NCI-H526 treated with DMSO at 0.1 percent for 48 hours (cell line): ENCODE results near the gene CTBP2.
"Not testable (repeated sequence)": the region's sequence is repeated elsewhere in the genome, so short reads cannot be mapped to it uniquely, and the experiment has no call there.

ENCODE experiments used
- DNase-seq: peaks from one replicate; lab custom pipeline; 2025; lab: John Stamatoyannopoulos, UW

Gene CTBP2

DNA sequence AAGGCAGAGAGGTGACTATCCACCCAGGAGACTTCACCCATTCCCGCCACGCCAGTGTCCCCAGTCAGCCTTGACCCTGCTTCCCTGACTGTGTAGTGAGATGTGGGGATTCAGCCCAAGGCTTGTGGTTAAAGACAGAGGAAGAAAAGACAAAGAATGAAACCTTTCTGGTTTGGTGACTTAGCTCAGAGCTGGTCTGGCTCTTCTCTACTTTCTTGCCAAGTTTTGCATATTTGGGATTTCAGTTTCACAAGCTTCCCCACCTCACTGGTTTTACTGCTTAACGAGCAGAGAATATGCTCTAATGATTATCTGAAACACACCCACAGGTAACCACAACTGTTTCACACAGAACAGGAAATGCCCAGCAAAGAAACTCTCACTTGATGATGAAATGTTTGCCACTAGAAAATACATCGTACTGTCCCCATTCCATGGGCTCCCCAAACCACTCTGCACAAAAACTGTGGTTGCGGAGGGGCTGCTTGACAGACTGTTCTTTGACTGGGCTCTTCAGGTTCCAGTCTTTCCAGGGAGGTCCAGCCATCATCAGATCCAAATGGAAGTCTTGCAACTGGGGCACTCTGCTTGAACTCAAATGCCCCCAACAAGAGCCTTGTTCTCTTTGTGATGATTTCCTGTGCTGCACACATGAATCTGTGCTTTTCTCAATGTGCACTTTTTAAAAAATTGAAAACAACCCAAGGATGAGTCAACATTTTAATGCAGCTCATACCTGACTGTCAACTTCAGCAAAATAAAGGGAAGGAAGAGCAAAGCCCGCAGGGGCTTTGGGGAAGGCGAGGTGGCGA, 95.5 kb downstream of the CTBP2 start:
- DNase-seq: peak; percentile 60

- no peak for DNase-seq
Measured at GRCh38 chr10:125063256-125063925, 97.0 kb downstream of the CTBP2 start.

DNA sequence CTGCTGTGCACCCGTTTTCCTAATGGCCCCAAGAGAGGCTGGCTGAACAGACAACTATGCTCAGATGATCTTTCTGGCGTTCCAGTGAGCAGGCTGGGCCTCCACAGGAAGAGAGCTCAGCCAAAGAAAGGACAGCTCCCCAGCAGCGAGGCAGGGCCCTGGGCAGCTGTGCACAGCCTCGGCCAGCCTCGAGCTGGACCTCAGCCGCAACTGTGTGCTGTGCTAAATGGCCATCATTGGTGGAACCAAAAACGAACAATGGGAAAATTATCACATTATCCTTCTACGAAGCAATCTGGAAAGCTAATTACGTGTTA, 97.5 kb downstream of the CTBP2 start:
- DNase-seq: no peak

GRCh38 chr10:125062227-125062913, 98.0 kb downstream of the CTBP2 start:
- DNase-seq: no peak

DNA sequence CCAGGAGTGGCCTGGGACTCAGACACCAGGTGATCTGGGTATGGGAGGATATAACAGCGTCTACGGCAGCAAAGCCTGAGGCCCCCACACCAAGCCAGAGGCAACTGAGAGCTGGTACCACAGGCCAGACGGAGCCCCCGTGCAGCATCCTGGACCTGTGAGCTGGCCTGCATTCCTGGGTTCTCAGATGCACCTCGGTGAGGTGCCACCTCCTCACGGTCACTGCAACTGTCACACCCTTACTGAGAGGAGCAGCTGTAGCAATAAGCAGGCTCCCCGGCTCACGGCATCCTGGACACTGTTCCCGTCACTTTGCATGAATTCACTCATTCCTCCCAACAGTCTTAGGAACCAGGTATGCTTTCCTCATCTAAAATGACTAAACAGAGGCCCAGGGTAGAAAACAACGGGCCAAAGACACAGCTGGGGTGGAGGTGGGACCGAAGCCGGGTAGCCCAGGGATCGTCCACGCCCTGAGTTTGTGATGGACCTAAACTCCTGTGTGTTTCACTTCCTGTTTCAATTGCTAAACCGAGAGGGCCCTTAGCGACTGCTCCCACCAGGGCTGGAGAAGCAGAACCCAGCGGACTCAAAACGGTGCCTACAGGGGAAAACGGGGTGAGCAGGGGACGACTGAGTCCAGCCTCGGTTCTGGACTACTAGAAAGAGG, 98.7 kb downstream of the CTBP2 start:
- no peak for DNase-seq

DNA sequence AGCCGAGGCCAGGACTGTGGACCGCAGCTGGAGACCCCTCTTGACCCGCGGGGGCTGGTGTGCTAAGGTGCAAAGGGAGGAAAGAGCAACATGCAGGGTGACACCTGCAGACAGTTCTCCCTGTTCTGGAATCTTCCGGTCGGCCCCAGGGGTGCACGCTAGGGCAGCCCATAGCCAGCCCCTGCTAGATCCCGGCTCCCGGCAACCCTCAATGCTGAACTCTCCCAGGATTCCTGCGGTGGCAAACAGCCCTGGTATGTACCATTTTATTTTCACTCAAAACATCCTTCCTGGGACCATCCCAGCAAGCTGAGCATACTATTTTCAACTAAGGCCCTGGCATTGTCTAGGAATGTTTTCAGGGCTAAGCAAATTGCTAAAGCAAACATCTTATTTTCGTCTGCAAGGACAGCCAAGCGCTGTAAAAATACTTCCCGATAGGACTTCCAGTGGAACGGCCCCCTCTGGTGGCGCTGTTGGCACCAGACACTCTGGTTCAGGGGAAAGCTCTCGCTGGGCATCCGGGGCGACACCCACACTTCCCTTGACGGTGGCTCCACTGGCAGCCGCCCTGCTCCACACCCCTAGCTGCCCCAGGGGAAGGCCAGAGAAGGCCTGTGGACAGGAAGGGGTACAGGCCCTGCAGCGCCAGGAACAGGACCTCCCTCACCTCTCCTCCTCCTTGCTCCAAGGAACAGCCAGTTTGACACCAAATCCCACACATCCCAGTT, 99.4 kb downstream of the CTBP2 start:
- peak; percentile 4 for DNase-seq

GRCh38 chr10:125060482-125060825, 99.9 kb downstream of the CTBP2 start:
- DNase-seq: no peak

DNA sequence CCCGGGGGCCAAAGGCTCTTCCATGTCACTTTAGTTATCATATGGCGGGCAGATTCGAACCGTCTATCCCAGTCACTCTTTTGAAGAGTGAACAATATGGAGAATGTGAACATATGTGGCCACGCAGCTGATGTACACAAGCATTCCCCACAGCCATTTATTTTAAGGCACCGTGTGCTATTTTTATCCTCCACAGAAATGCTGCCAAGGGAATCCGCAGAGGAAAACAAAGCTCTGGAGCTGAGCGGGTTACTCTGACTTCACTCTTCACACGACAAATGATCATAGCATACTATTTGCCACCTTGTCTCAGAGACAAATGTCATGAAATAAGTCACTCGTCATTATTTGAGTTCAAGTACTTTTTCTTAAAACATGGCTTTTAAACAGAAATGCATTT, 100.3 kb downstream of the CTBP2 start:
- DNase-seq: no peak

GRCh38 chr10:125059348-125059747, 101.0 kb downstream of the CTBP2 start:
- not testable (repeated sequence) for DNase-seq

GRCh38 chr10:125057158-125058001, 103.0 kb downstream of the CTBP2 start:
- DNase-seq: no peak

DNA sequence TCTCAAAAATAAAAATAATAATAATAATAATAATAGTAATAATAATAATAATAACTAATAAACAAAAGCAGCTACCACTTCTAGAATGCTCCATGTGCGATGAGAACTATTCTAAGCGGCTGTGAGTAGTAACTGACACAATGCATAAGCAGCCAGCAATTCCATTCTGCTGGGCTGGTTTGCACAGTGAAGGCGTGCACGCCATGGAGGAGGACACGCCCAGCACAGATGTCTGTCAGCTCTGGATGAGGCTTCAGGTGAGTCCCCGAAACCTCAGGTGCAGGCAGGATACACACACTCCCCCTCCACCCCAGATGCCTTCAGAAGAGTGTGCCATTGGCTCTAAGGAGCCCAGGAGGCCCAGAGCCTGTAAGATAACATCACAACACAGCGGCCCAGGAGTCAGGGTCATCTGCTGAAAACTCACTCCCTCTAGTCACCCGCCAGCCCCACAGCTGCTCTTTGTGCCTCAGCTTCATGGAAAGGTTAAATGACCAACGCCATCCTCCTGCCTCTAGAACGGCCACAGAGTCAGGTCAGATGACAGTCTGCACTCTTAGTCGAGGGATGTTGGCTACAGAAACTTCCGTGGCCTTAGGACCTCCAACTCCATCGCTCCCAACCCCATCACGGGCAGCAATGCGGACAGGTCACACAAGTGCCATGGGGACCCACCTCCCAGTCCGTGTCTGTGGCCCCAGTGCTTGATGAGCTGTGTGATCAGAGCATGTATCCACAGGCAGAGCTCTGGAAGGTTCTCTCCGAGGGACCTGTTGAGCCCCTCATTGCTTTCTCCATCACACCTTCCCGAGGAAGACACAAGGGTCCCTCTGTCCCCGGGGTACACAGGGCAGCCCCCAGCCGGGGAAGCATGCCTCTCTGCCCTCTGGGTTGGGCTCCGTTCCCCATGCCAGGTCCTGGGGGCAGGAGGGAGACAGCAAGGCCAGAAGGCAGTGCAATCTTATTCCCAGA, 103.9 kb downstream of the CTBP2 start:
- DNase-seq: no peak

DNA sequence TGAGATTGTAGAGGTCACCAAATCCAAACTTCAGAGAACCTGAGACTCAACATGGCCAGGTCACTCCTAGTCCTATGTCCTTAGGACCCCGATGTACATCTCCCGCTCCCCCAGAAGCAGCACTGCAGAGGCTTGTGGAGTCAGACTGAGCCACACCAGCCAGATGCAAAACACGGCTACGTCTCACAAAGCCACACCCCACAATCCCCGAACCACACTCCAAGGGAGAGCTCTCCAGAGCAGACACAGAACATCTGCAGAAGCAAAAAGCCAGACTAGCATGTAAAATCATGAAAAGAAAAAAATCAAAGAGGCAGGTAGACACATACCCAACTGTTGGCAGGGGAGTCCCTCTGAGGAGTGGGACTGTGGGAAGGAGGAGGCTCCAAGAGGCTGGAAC, 104.9 kb downstream of the CTBP2 start:
- DNase-seq: no peak

DNA sequence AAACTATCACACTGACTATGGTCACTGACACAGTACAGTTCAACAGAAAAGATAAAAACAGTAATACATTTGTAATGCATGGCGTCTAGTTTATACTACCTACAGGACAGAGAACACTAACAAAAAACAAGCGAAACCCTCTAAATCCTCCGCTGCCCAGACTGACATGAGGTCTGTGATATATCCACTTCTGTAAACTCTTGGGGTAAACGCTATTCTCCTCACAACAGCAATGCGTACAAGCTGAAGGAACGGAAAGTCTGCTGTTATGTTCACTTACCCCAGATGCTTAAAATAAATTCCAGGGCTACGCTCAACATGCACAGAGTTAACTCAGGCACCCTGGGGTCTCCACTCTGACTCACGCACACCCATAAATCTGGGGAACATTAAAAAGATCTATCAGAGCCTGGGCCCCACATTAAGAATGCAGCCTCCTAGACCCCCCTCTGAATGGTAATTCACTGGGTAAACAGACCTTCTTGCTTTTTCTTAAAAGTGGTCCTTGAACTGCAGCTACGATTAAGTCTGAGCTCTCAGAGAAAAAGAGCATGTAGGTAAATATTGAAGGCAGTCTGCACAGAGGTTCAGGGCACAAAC, 105.6 kb downstream of the CTBP2 start:
- DNase-seq: no peak

DNA sequence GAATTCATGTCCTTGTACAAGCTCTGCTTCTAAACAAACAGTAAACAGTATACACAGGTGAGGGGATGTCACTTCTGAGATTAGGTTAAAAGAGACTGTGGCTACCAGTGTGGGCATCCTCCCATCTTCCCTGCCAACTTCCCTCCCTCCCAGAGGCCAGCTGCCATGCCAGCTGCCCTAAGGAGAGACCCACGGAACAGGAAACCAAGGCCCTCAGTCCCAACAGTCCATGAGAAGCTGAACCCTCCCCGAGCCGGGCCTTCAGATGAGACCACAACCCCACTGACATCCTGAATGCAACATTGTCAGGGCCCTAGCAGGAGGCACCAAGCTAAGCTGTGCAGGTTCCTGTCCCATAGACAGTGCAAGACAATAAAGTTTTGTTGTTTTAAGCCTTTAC, 106.1 kb downstream of the CTBP2 start:
- no peak for DNase-seq

- DNase-seq: no peak
Measured at GRCh38 chr10:125052146-125052545, 108.2 kb downstream of the CTBP2 start.

DNA sequence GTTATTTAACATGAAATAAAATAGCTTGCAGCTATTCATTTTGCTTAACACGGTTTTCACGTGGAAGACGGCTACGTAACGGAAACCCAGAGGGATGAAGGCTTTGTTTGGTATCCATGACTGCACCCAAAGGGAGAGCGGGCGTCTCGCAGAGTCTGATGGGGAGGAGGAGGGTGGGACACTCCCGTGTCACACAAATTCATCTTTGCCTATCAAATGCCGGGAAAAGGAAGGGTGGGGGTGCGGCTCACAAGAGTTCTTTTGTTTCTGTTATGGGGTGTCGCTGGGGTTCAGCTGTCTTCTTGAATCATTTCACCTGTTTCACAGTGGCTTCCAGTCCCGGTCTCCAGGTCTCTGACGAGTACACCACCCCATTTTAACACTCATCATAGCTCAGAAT, 110.0 kb downstream of the CTBP2 start:
- no peak for DNase-seq

DNA sequence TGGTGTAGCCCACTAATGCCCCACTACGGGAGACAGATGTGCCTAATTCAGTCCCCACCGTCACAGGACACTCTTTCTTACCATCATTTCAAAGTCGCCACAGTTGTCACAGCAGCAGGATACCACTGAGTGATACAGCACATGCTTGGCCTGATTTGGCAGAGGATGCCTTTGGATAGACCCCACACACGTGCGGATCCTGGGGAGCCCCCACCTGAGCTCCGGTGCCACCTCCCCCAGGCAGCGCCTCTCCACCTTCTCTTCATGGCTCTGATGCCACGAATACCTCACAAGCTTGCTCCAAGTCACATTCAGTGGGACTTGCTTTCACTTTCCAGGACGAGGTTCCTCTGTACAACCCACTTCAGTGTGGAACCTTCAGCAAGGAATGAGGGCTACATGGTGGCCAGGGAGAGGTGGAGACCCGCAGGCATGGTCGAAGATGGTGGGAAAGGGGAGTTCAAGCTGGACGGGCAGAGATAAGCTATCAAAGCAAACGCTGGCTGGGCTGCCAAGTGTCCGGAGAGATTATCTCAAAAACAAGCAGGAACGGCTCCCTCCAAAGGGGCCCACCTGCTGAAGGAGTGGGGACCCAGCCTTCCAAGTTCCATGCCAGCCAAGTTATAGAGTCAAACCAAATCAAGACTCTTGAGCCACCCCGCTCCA, 111.0 kb downstream of the CTBP2 start:
- DNase-seq: no peak

DNA sequence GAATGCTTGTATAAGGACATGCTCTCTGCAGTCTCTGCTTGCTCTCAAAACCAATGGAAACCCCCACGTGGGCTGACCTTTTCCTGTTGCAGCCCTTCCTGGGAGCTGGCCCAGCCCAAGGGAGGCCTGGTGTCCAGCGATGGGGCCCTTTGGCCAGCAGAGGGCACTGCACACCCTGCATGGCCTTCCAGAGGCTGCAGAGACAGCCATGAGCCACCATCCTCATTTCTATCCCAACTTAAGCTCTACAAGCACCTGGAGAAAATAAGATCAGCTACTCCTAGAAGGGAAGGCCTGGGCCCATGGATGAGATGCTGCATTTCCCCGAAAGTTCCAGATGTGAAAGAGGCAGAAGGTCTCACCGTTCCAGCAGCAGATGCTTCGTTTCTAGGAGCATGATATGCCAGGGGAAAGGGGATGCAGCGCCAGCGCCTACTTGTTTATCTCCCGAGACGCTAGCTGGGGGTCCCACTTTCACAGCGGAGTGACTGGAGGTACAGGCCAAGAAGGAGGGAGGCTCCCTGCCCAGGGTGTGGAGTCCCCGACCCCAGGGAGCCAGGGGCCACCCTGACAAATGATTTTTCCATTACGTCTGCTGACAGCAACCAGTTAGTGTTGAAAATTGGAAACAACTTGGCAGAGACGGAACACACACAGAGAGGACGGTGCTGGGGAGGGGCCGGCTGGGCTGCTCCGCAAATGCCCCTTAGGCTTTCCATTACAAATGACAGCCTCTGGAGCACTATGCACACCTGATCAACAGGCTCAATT, 112.1 kb downstream of the CTBP2 start:
- peak; percentile 25 for DNase-seq
